Measurements from ENCODE around the gene MAG.
A peak's percentile ranks its signal among the peaks of the same experiment; 100 is the strongest.

MAG gene

DNA sequence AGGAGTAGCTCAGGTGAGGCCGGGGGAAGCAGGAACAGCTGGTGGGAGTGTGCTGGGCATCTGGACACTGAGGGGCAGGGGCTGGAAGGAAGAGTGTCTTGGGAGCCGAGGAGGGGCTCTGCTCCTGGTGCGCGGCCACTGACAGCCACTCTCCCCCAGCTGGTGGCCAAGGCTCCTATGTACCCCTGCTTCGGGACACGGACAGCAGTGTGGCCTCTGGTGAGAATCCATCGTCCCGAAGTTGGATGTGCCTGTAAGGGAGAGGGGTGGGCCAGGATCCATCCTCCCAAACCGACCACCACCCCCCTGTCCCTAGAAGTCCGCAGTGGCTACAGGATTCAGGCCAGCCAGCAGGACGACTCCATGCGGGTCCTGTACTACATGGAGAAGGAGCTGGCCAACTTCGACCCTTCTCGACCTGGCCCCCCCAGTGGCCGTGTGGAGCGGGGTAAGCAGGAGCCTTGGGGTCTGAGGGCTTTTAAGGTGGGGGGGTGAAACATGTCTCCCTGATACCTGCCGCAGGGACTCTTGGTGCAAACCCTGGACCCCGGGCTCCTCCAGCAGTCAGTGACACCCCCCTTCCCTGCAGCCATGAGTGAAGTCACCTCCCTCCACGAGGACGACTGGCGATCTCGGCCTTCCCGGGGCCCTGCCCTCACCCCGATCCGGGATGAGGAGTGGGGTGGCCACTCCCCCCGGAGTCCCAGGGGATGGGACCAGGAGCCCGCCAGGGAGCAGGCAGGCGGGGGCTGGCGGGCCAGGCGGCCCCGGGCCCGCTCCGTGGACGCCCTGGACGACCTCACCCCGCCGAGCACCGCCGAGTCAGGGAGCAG is 25.2 kb upstream of the MAG start:
- H3K9me3 ChIP-seq (replicated peaks; ENCODE audit: low read length), result no peaks in the 10 kb centered on the region
- H3K9ac ChIP-seq (ENCODE audit: low read depth, low read length), result peak overlapping the region; percentile 99
- peaks cover 7% of the 10 kb centered on the region for H3K4me1 ChIP-seq (ENCODE audit: control insufficient read depth, insufficient read depth, low read length)
- peak overlapping the region; percentile 91 for H3K4me2 ChIP-seq (ENCODE audit: low read length)
- peak overlapping the region; percentile 93 for H3K4me3 ChIP-seq (ENCODE audit: low read length)
- H3K27me3 ChIP-seq (ENCODE audit: control insufficient read depth, insufficient read depth, low read length), result peaks cover 26% of the 10 kb centered on the region
- peaks cover 17% of the 10 kb centered on the region for H3K36me3 ChIP-seq (ENCODE audit: insufficient read depth, low read length)

DNA sequence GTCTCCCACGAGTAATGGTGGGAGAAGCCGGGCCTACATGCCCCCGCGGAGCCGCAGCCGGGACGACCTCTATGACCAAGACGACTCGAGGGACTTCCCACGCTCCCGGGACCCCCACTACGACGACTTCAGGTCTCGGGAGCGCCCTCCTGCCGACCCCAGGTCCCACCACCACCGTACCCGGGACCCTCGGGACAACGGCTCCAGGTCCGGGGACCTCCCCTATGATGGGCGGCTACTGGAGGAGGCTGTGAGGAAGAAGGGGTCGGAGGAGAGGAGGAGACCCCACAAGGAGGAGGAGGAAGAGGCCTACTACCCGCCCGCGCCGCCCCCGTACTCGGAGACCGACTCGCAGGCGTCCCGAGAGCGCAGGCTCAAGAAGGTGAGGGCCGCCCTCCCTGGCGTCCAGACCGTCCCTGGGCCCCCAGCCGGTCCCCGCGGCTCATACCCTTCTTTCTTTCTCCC is 24.6 kb upstream of the MAG start:
- H3K27me3 ChIP-seq (ENCODE audit: control insufficient read depth, insufficient read depth, low read length), result peaks cover 19% of the 10 kb centered on the region

DNA sequence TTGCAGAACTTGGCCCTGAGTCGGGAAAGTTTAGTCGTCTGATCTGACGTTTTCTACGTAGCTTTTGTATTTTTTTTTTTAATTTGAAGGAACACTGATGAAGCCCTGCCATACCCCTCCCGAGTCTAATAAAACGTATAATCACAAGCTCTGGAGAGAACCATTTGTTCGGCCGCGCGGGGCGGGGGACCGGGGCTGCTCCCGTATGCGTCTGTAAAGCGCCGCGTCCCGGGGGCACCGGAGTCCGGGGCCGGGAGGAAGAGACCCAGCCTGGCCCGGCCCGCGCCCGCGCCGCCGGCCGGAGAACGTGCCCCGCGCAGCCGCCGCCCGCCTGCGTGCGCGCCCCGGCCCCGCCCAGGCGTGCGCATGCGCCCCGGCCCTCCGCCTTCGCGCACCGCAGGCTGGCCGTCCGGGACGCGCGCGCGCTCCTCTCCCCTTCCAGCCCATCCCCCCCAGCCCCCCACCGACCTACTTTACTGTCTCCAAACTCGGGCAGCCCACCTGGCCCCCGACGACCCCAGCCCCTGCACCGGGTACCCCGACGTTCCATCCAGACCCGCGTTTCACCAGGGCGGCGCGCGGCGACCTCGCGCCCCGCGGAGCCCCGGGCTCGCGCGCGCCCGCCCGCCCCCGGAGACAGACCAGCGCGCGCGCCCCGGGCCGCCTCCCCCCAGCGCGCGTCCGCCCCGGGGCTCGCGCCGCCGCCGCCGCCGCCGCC is 24.0 kb upstream of the MAG start:
- H3K4me1 ChIP-seq (ENCODE audit: control insufficient read depth, insufficient read depth, low read length), result peaks cover 7% of the 10 kb centered on the region
- peaks cover 25% of the 10 kb centered on the region for H3K36me3 ChIP-seq (ENCODE audit: insufficient read depth, low read length)
- peak overlapping the region; percentile 93 for H3K4me3 ChIP-seq (ENCODE audit: low read length)

More for the DNA sequence above, 24.6 kb upstream of the MAG start:
- Histone ChIP-seq H3K9me3 (replicated peaks; ENCODE audit: low read length) (no peaks in the 10 kb centered on the region), H3K4me2 (ENCODE audit: low read length) (peak overlapping the region; percentile 91), H3K9ac (ENCODE audit: low read depth, low read length) (peak overlapping the region; percentile 99), H3K4me3 (ENCODE audit: low read length) (peak overlapping the region; percentile 93), H3K4me1 (ENCODE audit: control insufficient read depth, insufficient read depth, low read length) (peaks cover 7% of the 10 kb centered on the region), H3K36me3 (ENCODE audit: insufficient read depth, low read length) (peaks cover 23% of the 10 kb centered on the region)

DNA sequence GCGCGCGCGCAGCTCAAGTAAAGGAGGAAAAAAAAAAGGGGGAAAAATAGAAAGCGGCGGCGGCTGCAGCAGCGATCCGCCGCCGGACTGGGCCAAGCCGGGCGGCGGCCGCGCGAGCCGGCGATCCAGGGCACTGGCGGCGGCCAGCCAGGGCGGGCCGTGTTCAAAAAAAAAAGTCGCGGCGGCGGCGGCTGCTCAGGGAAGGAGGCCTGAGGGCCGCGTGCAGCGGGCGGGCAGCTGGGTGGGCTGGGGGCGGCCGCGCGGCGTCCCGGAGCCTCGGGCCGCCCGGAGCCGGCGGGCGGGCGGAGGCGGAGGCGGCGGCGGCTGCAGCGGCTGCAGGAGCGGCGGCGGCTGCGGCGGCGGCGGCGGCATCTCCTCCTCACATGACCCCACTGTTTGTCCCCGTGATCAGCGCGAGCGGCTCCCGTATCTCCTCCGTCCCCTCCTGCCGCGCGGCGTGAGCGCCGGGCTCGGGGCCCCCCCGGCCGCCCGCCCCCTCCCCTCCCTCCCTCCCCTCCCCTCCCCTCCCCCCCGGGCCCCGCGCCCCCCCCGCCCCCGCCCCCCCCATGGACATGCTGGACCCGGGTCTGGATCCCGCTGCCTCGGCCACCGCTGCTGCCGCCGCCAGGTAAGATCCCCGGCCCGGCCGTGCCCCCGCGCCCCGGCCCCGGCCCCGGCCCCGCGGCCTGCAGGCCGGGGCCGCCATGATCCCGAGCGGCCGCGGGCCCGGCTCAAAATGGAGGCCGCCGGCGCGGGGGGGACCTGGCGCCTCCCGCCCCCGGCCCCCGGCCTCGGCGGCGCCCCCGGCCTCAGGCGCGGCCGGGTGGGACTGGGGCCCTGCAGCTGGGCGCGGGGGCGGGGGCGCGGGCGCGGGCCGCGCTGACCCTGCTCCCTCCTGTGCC is 23.2 kb upstream of the MAG start, which contains the start of gene USF2:
Gene USF2 (plus strand): TSS at position 427 of the 902 bp plus-strand sequence. CDS start 140 bp downstream, at position 567.
- peaks cover 31% of the 10 kb centered on the region for H3K36me3 ChIP-seq (ENCODE audit: insufficient read depth, low read length)
- H3K9ac ChIP-seq (ENCODE audit: low read depth, low read length), result peak within 1 kb of the TSS; percentile 99
- H3K4me2 ChIP-seq (ENCODE audit: low read length), result peak within 1 kb of the TSS; percentile 91
- H3K27me3 ChIP-seq (ENCODE audit: control insufficient read depth, insufficient read depth, low read length), result peaks cover 10% of the 10 kb centered on the region
- H3K4me3 ChIP-seq (ENCODE audit: low read length), result peak within 1 kb of the TSS; percentile 93
- H3K9me3 ChIP-seq (replicated peaks; ENCODE audit: low read length), result no peaks in the 10 kb centered on the region
- peaks cover 7% of the 10 kb centered on the region for H3K4me1 ChIP-seq (ENCODE audit: control insufficient read depth, insufficient read depth, low read length)

More for the DNA sequence above, 24.0 kb upstream of the MAG start:
- Histone ChIP-seq H3K9ac (ENCODE audit: low read depth, low read length) (peak overlapping the region; percentile 99), H3K4me2 (ENCODE audit: low read length) (peak overlapping the region; percentile 91), H3K27me3 (ENCODE audit: control insufficient read depth, insufficient read depth, low read length) (peaks cover 13% of the 10 kb centered on the region), H3K9me3 (replicated peaks; ENCODE audit: low read length) (no peaks in the 10 kb centered on the region)

DNA sequence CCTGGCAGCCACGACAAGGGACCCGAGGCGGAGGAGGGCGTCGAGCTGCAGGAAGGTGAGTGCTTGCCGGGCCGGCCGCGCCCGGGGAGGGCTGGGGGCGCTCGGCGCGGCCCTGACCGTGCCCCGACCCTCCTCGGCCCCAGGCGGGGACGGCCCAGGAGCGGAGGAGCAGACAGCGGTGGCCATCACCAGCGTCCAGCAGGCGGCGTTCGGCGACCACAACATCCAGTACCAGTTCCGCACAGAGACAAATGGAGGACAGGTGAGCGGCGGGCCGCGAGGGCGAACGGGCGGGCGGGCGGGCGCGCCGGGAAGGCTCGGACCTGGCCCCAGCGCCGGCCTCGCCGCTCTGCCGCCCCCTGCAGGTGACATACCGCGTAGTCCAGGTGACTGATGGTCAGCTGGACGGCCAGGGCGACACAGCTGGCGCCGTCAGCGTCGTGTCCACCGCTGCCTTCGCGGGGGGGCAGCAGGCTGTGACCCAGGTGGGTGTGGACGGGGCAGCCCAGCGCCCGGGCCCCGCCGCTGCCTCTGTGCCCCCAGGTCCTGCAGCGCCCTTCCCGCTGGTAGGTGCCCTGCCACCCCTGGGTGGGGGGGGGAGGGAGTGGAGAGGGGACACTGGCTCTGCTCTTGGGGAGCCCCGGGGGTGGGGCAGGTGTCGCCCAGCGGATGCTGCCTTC is 22.4 kb upstream of the MAG start:
- Histone ChIP-seq H3K9ac (ENCODE audit: low read depth, low read length) (peak overlapping the region; percentile 83), H3K4me3 (ENCODE audit: low read length) (peak overlapping the region; percentile 84), H3K27me3 (ENCODE audit: control insufficient read depth, insufficient read depth, low read length) (peaks cover 3% of the 10 kb centered on the region), H3K36me3 (ENCODE audit: insufficient read depth, low read length) (peaks cover 34% of the 10 kb centered on the region), H3K4me1 (ENCODE audit: control insufficient read depth, insufficient read depth, low read length) (peaks cover 7% of the 10 kb centered on the region), H3K9me3 (replicated peaks; ENCODE audit: low read length) (no peaks in the 10 kb centered on the region), H3K4me2 (ENCODE audit: low read length) (peak overlapping the region; percentile 83)

DNA sequence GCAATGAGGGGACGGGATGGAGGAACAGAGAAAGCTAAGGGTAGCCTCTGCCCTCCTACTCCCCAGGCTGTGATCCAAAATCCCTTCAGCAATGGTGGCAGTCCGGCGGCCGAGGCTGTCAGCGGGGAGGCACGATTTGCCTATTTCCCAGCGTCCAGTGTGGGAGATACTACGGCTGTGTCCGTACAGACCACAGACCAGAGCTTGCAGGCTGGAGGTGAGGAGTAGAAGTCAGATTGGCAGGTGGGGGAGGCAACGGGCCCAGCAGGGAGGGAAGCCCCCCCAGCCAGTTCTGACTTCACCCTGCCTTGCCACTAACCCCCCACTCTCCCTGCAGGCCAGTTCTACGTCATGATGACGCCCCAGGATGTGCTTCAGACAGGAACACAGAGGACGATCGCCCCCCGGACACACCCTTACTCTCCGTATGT is 21.6 kb upstream of the MAG start:
- Histone ChIP-seq H3K4me1 (ENCODE audit: control insufficient read depth, insufficient read depth, low read length) (peaks cover 7% of the 10 kb centered on the region), H3K36me3 (ENCODE audit: insufficient read depth, low read length) (peaks cover 36% of the 10 kb centered on the region), H3K4me2 (ENCODE audit: low read length) (peak overlapping the region; percentile 83), H3K4me3 (ENCODE audit: low read length) (no peak overlapping the region), H3K9me3 (replicated peaks; ENCODE audit: low read length) (no peaks in the 10 kb centered on the region), H3K27me3 (ENCODE audit: control insufficient read depth, insufficient read depth, low read length) (no peaks in the 10 kb centered on the region), H3K9ac (ENCODE audit: low read depth, low read length) (no peak overlapping the region)

DNA sequence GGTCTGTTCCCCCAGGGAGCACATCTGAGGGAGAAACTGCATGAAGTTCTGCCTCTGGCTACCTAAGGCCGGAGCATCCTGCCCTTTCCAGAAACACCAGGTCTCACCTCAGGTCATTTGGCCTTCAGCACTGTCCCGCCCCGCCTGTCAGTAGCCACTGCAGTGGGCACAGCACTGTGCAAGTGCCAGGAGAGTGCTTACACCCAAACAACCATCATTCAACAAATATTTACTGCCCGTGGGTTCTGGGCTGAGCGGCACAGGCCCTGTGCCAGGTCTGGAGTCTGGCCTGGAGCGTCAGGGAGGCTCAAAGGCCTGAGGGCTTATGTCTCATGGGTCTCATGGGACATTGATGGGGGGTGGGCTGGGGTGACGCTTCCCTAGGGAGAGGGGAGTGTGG is 20.4 kb upstream of the MAG start:
- H3K4me1 ChIP-seq (ENCODE audit: control insufficient read depth, insufficient read depth, low read length), result peaks cover 3% of the 10 kb centered on the region
- H3K36me3 ChIP-seq (ENCODE audit: insufficient read depth, low read length), result peaks cover 46% of the 10 kb centered on the region
- no peaks in the 10 kb centered on the region for H3K27me3 ChIP-seq (ENCODE audit: control insufficient read depth, insufficient read depth, low read length)
- H3K4me2 ChIP-seq (ENCODE audit: low read length), result no peak overlapping the region
- H3K4me3 ChIP-seq (ENCODE audit: low read length), result no peak overlapping the region
- H3K9ac ChIP-seq (ENCODE audit: low read depth, low read length), result no peak overlapping the region
- no peaks in the 10 kb centered on the region for H3K9me3 ChIP-seq (replicated peaks; ENCODE audit: low read length)

DNA sequence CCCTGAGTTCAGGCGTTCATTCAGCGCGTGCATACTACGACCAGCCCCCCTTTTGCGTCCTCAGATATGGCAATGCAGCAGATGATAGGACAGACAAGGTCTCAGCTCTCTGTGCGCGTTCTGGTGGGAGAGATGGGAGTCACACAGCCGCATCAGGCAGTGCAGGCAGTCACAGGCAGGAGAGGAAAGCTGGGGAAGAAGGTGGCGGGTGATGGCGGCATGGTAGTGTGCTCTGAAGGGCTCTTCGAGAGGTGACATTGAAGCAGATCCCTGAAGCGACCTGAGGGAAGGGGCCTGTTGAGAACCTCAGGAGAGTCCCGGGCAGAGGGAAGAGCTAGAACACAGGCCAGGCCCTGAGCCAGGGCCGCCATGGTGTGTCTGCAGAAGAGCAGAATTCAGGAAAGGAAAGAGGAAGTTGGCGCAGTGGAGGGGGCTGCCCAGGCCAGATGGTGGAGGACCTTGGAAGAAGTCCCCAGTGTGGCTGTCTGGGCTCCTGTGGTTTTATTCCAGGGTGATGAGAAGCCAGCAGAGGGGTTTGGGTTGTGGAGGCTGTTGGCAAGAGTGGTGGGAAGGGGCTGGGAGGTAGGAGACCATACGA is 19.7 kb upstream of the MAG start:
- H3K9me3 ChIP-seq (replicated peaks; ENCODE audit: low read length), result no peaks in the 10 kb centered on the region
- peaks cover 52% of the 10 kb centered on the region for H3K36me3 ChIP-seq (ENCODE audit: insufficient read depth, low read length)
- no peak overlapping the region for H3K9ac ChIP-seq (ENCODE audit: low read depth, low read length)
- H3K4me2 ChIP-seq (ENCODE audit: low read length), result no peak overlapping the region
- H3K27me3 ChIP-seq (ENCODE audit: control insufficient read depth, insufficient read depth, low read length), result no peaks in the 10 kb centered on the region
- peaks cover 3% of the 10 kb centered on the region for H3K4me1 ChIP-seq (ENCODE audit: control insufficient read depth, insufficient read depth, low read length)
- no peak overlapping the region for H3K4me3 ChIP-seq (ENCODE audit: low read length)

DNA sequence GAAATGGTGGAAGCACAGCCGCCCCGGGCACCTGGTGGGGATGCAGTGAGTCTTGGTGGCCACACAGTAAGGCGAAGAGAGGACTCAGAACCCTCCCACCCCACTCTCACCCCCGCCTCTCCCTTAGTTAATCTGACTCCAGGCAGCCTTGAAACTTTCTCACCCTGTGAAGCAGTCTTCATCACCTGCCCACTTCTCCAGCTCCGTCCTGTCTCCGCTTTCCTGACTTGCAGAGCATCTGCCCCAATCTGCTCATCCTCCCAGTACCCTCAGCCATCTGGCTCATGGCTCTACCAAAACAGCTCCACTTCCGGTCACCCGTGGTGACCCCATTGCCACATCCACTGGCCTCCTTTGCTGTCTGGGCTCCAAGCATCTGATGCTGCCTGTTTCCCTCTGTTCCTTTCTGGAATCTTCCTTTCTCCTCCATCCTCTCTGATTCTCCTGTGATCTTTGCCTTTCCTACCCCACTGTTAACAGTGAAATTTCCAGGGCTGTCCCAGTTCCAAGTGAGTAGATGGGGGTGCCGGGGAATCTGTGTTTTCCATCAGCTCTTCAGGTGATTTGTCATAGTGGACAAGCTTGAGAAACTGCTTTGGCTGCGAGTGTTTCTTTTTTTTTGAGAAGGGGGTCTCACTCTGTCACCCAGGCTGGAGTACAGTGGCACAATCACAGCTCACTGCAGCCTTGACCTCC is 18.9 kb upstream of the MAG start:
- no peak overlapping the region for H3K4me2 ChIP-seq (ENCODE audit: low read length)
- no peaks in the 10 kb centered on the region for H3K27me3 ChIP-seq (ENCODE audit: control insufficient read depth, insufficient read depth, low read length)
- H3K4me1 ChIP-seq (ENCODE audit: control insufficient read depth, insufficient read depth, low read length), result peaks cover 3% of the 10 kb centered on the region
- peaks cover 52% of the 10 kb centered on the region for H3K36me3 ChIP-seq (ENCODE audit: insufficient read depth, low read length)
- no peak overlapping the region for H3K4me3 ChIP-seq (ENCODE audit: low read length)
- no peak overlapping the region for H3K9ac ChIP-seq (ENCODE audit: low read depth, low read length)
- H3K9me3 ChIP-seq (replicated peaks; ENCODE audit: low read length), result no peaks in the 10 kb centered on the region

All from skeletal muscle satellite cell (primary cell).